KG1 (cell line): ENCODE measurements around the gene ANO4.

ENCODE experiments used
- DNase-seq: peaks from one replicate; lab custom pipeline; 2025; lab: John Stamatoyannopoulos, UW

ANO4 gene

GRCh38 chr12:100991102-100991501 is 196.5 kb downstream of the ANO4 start:
- no peak for DNase-seq

- DNase-seq = no peak
Measured at GRCh38 chr12:100992194-100992593, 197.6 kb downstream of the ANO4 start.

- DNase-seq = no peak
Measured at GRCh38 chr12:100993916-100994450, 199.4 kb downstream of the ANO4 start.

- no peak for DNase-seq
Measured at GRCh38 chr12:100995201-100995600, 200.6 kb downstream of the ANO4 start.

DNA sequence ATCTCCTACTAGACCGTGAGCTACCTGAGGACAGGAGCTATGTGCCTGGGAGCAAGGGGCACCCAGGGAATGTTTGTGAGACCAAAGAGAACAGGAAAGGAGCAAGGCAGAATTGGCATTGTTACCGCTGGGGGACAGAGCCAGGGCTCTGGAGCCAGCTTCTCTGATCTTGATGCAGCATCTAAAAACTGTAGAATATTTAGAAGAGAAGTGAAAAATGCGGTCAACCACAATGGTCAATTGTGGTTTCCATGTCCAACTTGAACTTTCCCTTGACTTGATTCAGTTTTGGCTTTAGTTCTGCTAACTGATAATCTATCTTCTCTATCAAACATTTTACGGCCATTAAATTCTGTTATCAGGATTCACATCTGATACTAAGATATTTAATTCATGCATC is 201.2 kb downstream of the ANO4 start:
- DNase-seq = no peak

DNA sequence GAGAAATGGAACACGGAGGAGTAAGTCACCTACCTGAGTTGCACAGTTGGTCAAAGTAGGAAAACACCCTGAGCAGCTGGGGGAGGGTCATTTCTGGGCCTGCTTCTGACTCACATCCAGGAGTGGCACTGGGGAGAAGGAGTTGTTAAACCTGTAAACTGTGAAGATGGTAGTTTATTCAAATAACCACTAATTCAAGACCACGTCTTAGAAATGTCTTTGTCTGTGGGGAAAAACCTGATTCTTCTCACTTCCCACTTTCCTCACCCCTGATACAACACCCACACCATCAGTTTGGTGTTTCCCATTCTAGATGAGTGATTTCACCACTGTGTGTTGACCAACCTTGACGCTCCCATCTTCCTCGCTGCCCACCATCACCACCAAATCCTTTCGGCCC is 207.1 kb downstream of the ANO4 start:
- no peak for DNase-seq

GRCh38 chr12:101002696-101003419 is 208.3 kb downstream of the ANO4 start:
- DNase-seq = no peak

DNA sequence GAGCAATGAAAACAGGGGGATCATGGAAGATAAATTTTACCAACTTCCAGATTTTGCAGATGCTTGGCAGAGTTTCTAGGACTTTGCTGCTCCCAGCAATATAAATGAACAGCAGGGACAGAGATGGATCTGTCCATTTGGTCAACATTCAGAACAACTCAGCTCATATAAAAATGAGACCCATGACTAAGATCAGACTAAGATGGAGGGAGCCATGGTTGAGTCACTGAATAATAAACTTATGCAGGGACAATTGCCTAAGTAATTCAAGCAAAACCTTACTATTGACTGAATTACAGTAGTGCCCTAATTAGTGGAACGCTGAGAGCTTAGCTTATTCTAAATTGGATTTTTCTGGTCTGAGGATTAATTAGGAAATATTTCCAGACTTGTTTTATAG is 210.3 kb downstream of the ANO4 start:
- no peak for DNase-seq

DNA sequence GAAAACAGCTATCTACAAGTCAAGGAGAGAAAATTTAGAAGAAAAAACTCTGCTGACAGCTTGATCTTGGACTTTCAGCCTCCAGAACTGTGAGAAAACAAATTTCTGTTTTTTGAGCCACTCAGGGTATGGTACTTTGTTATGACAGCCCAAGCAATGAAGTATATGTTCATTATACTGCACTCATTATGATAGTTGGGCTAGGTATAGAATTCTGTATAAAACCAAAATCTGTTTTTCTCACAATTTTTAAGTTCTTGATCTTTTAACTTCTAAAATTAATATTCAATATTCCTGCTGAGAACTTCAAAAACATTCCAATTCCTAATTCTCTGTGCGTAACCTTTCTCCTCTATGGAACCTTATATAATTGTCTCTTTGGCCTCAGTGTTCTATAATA is 214.7 kb downstream of the ANO4 start:
- no peak for DNase-seq

DNA sequence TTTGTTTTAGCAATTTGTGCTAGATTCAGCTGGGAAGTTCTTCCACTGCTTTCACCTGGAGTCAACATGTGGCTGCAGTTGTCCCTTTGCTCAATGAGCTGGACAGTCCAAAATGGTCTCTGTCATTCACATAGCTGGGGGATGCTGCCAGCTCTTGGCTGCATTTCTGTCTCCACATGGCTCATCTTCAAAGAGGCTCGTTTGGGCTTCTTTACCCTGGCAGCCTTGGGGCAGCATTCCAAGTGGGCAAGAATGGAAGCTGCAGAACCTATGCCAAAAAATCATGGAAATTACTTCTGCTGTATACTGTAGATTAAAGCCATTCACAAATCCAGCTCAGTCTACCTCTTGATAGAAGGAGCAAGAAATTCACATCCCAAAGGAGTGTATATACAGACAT is 216.3 kb downstream of the ANO4 start:
- no peak for DNase-seq

DNA sequence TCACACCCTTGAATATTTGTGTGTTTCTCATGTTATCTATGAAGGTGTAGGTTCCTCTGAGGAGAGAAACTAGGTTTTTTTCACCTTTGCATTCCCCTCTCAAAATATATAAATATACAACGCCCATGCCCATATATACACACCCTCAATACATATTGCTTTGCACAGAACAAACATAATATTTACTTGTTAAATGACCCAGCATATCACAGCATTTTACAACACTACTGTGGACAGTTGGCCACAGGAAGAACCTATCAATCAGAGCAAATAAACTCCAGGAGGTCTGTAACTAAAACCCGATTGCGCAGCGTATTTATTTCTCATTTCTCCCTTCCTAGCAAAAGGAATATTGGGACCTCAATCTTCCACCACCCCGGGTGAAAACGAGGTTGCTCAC is 219.4 kb downstream of the ANO4 start:
- no peak for DNase-seq

DNA sequence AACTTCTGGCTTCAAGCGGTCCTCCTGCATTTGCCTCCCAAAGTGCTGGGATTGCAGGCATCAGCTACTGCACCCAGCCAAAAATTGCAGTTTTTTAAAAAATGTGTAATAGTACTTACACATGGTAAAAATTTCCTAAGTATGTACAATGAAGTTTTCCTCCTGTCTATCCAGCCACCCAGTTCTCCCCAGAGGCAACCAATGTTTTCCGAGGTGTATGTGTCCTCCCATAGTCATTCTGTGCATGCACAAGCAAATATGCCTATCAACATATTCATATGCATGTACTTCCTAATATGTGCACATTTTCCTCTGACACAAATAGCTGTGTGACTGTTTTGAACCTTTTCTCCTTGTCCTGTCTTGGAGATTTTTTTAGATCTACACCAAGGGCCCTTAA is 220.5 kb downstream of the ANO4 start:
- DNase-seq = no peak

- no peak for DNase-seq
Measured at GRCh38 chr12:101018540-101018939, 224.0 kb downstream of the ANO4 start.

GRCh38 chr12:101019201-101019600 is 224.6 kb downstream of the ANO4 start:
- DNase-seq = no peak

GRCh38 chr12:101019667-101020066 is 225.1 kb downstream of the ANO4 start:
- no peak for DNase-seq

- no peak for DNase-seq
Measured at GRCh38 chr12:101021442-101021841, 226.9 kb downstream of the ANO4 start.

GRCh38 chr12:101021911-101022388 is 227.4 kb downstream of the ANO4 start:
- no peak for DNase-seq

GRCh38 chr12:101027200-101027599 is 232.6 kb downstream of the ANO4 start:
- no peak for DNase-seq

DNA sequence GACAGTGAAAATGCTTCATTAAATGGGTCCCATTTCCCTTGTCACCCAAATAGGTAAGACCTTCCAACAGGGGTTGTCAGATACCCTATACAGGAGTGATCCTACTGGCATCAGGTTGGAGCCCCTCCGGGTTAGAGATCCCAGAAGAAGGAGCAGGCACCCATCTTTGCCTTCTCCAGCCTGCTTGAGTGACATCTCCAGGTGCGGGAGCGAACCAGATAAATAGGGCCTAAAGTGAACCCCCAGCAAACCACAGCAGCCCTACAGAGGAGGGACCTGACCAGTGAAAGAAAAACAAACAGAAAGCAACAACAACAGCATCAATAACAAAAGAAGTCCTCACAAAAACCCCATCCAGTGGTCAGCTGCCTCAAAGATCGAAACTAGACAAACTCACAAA is 233.2 kb downstream of the ANO4 start:
- DNase-seq = no peak

GRCh38 chr12:101038289-101038871 is 243.8 kb downstream of the ANO4 start:
- DNase-seq = no peak

GRCh38 chr12:101039848-101040531 is 245.4 kb downstream of the ANO4 start:
- no peak for DNase-seq

- DNase-seq = no peak
Measured at GRCh38 chr12:101040936-101041335, 246.4 kb downstream of the ANO4 start.

DNA sequence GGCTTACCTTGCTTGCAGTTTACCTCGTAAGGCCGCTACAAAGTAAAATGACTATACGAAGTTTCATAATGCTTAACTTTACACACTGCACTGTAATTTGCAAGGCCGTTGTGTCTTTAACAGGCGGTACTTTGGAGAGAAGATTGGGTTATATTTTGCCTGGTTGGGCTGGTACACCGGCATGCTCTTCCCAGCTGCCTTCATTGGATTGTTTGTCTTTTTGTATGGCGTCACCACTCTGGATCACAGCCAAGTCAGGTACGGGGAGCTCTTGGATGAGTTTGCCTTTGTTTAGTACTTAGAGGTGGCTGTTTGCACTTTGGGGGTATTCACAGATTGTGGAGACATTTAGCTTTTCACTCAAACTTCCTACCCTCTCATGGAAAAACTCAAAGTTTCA is 247.6 kb downstream of the ANO4 start:
- no peak for DNase-seq
